ENCODE data around the gene FRG1. TPM values are rescaled to one million over a fixed set of nuclear protein-coding genes. Genes with fewer than 3 reads are reported as not detected.
"Not testable (repeated sequence)": the region's sequence is repeated elsewhere in the genome, so short reads cannot be mapped to it uniquely, and the experiment has no call there.

The FRG1 gene
- total and polyA plus RNA-seq, 2 experiments from 2014 or later, result 24.3 to 65.2 TPM

DNA sequence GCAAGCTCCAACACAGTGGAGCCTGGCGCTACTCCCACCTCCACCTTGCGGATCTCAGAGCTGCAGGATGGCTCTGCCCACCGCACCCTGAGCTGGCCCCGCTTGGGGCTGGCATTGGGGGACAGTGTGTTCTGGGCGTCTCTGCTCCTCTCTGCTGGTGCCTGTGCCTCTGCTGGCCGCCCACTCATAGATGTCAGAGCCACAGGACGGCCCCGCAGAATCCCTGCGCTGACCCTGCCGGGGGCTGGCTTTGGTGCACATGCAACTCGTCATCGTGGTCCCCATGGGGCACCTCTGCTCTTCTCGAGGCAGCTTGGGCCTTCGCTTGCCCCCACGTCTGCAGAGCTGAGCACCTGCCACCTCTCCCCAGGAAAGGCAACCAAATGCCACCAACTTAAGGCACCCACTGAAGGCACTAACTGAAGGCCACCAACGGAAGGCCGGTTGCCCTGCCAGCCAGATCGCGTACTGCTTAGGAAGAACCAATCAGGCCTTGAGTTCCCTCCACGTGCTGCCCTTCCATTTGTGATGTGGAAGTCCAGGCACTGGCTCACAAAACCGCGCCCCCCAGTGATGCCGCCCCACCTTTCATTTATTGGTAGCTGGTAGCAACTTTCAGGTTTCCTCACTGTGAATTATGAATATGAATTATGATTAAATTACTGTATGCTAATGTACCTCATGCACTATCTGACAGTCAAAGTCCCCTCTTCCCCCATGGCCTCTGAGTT lies 23.3 kb upstream of the FRG1 start:
- H3K4me3 ChIP-seq, result no peak overlapping the region
- TF ChIP-seq, protein P1, sequence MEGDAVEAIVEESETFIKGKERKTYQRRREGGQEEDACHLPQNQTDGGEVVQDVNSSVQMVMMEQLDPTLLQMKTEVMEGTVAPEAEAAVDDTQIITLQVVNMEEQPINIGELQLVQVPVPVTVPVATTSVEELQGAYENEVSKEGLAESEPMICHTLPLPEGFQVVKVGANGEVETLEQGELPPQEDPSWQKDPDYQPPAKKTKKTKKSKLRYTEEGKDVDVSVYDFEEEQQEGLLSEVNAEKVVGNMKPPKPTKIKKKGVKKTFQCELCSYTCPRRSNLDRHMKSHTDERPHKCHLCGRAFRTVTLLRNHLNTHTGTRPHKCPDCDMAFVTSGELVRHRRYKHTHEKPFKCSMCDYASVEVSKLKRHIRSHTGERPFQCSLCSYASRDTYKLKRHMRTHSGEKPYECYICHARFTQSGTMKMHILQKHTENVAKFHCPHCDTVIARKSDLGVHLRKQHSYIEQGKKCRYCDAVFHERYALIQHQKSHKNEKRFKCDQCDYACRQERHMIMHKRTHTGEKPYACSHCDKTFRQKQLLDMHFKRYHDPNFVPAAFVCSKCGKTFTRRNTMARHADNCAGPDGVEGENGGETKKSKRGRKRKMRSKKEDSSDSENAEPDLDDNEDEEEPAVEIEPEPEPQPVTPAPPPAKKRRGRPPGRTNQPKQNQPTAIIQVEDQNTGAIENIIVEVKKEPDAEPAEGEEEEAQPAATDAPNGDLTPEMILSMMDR (conservative IDR thresholded peaks at IDR 0.05; ENCODE audit: low read depth in 2 of 2), result no peak
- no peaks in the 10 kb centered on the region for H3K79me2 ChIP-seq (replicated peaks; ENCODE audit: insufficient read depth)
- no peaks in the 10 kb centered on the region for H4K20me1 ChIP-seq (replicated peaks; ENCODE audit: insufficient read depth)
- Mint-ChIP-seq H3K36me3 (ENCODE audit: low read depth) (peaks cover 29% of the 10 kb centered on the region; the same call in 2 of the 3 replicates), H3K27me3 (ENCODE audit: insufficient read depth, low read depth, poor library complexity) (no peaks in the 10 kb centered on the region), H3K27ac (no peak overlapping the region), H3K4me3 (no peak overlapping the region), H3K9me3 (peaks cover 79% of the 10 kb centered on the region), H3K4me1 (no peaks in the 10 kb centered on the region)
- H3F3A ChIP-seq (replicated peaks; ENCODE audit: low read depth), result no peaks in the 10 kb centered on the region
- no peak overlapping the region for H3K4me2 ChIP-seq
- ATAC-seq (no peak), DNase-seq (ENCODE audit: low spot score) (no peak)
- no peak overlapping the region for H3K27ac ChIP-seq (ENCODE audit: low read depth)
- H2AFZ ChIP-seq, result no peak overlapping the region
- no peaks in the 10 kb centered on the region for H3K4me1 ChIP-seq (ENCODE audit: insufficient read depth)
- H3K27me3 ChIP-seq (ENCODE audit: insufficient read depth), result no peaks in the 10 kb centered on the region
- no peaks in the 10 kb centered on the region for H3K9me2 ChIP-seq (ENCODE audit: insufficient read depth)
- H3K36me3 ChIP-seq (ENCODE audit: insufficient read depth), result no peaks in the 10 kb centered on the region; the same call in 1 of the 2 replicates

DNA sequence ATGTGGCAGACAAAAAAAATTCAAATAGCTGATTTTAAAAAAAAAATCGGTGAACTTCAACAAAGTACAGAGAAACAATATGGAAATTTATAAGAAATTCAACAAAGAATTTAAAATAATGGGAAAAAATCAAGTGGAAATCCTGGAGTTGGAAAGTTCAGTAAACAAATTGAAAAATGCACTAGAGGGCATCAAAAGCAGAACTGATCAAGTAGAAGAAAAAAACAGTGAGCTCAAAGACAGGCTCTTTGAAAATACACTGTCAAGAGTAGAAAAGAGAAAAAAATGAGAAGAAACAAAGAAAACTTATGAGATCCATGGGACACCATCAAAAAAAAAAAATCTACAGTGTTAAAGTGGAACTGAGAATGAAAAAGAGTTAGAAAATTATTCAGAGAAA lies 19.6 kb upstream of the FRG1 start:
- Mint-ChIP-seq H3K27ac (no peak overlapping the region), H3K27me3 (ENCODE audit: insufficient read depth, low read depth, poor library complexity) (peaks cover 3% of the 10 kb centered on the region), H3K4me3 (no peak overlapping the region), H3K4me1 (no peaks in the 10 kb centered on the region), H3K9me3 (peaks cover 86% of the 10 kb centered on the region), H3K36me3 (ENCODE audit: low read depth) (peaks cover 50% of the 10 kb centered on the region)
- Histone ChIP-seq H3K27ac (ENCODE audit: low read depth) (no peak overlapping the region), H3K36me3 (ENCODE audit: insufficient read depth) (peaks cover 4% of the 10 kb centered on the region; the same call in 1 of the 2 replicates), H3K4me3 (no peak overlapping the region), H3K4me1 (ENCODE audit: insufficient read depth) (no peaks in the 10 kb centered on the region), H3K9me2 (ENCODE audit: insufficient read depth) (no peaks in the 10 kb centered on the region), H3K27me3 (ENCODE audit: insufficient read depth) (no peaks in the 10 kb centered on the region), H3K79me2 (replicated peaks; ENCODE audit: insufficient read depth) (no peaks in the 10 kb centered on the region), H2AFZ (no peak overlapping the region), H3K4me2 (no peak overlapping the region), H3F3A (replicated peaks; ENCODE audit: low read depth) (no peaks in the 10 kb centered on the region), H4K20me1 (replicated peaks; ENCODE audit: insufficient read depth) (no peaks in the 10 kb centered on the region)
- no peak for TF ChIP-seq JUNB (IDR thresholded peaks at IDR 0.05; ENCODE audit: unreplicated experiment)
- no peak for TF ChIP-seq EZH2 (IDR thresholded peaks at IDR 0.05; ENCODE audit: low read depth, unreplicated experiment)
- TF ChIP-seq CREB1 (CRISPR knock-in tag; IDR thresholded peaks at IDR 0.05; ENCODE audit: low read depth), result no peak
- TF ChIP-seq EZH2phosphoT487 (IDR thresholded peaks at IDR 0.05; ENCODE audit: unreplicated experiment), result no peak
- no peak for TF ChIP-seq POLR2AphosphoS5 (IDR thresholded peaks at IDR 0.05; ENCODE audit: low read depth)
- no peak for TF ChIP-seq ZNF114 (CRISPR knock-in tag; IDR thresholded peaks at IDR 0.05)
- TF ChIP-seq, protein P2, sequence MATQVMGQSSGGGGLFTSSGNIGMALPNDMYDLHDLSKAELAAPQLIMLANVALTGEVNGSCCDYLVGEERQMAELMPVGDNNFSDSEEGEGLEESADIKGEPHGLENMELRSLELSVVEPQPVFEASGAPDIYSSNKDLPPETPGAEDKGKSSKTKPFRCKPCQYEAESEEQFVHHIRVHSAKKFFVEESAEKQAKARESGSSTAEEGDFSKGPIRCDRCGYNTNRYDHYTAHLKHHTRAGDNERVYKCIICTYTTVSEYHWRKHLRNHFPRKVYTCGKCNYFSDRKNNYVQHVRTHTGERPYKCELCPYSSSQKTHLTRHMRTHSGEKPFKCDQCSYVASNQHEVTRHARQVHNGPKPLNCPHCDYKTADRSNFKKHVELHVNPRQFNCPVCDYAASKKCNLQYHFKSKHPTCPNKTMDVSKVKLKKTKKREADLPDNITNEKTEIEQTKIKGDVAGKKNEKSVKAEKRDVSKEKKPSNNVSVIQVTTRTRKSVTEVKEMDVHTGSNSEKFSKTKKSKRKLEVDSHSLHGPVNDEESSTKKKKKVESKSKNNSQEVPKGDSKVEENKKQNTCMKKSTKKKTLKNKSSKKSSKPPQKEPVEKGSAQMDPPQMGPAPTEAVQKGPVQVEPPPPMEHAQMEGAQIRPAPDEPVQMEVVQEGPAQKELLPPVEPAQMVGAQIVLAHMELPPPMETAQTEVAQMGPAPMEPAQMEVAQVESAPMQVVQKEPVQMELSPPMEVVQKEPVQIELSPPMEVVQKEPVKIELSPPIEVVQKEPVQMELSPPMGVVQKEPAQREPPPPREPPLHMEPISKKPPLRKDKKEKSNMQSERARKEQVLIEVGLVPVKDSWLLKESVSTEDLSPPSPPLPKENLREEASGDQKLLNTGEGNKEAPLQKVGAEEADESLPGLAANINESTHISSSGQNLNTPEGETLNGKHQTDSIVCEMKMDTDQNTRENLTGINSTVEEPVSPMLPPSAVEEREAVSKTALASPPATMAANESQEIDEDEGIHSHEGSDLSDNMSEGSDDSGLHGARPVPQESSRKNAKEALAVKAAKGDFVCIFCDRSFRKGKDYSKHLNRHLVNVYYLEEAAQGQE (IDR thresholded peaks at IDR 0.05; ENCODE audit: unreplicated experiment), result no peak
- no peak for ATAC-seq
- DNase-seq (ENCODE audit: low spot score), result no peak

DNA sequence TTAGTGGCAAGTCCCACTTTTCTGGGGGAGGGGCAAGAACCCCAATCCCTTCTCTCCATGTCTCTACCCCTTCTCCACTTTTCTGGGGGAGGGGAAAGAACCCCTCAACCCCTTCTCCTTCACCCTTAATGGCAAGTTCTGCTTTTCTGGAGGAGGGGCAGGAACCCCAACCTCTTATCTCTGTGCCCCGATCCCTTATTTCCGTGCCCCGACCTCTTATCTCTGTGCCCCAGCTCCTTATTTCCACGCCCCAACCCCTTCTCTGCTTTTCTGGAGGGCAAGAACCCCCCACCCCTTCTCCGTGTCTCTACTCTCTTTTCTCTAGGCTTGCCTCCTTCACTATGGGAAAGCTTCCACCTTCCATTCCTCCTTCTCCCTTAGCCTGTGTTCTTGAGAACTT lies 13.9 kb upstream of the FRG1 start:
- H3K27ac ChIP-seq (ENCODE audit: low read depth); ATAC-seq; H3K9me2 ChIP-seq (ENCODE audit: insufficient read depth); H3K27me3 ChIP-seq (ENCODE audit: insufficient read depth); H3K4me1 Mint-ChIP-seq; H3K4me3 Mint-ChIP-seq; H3K27ac Mint-ChIP-seq; H3K4me3 ChIP-seq; H3F3A ChIP-seq (replicated peaks; ENCODE audit: low read depth); H3K36me3 ChIP-seq (ENCODE audit: insufficient read depth); H3K27me3 Mint-ChIP-seq (ENCODE audit: insufficient read depth, low read depth, poor library complexity); H2AFZ ChIP-seq; H3K79me2 ChIP-seq (replicated peaks; ENCODE audit: insufficient read depth); H3K4me1 ChIP-seq (ENCODE audit: insufficient read depth); H3K4me2 ChIP-seq; H4K20me1 ChIP-seq (replicated peaks; ENCODE audit: insufficient read depth); DNase-seq (ENCODE audit: low spot score): not testable (repeated sequence)
- Mint-ChIP-seq H3K36me3 (ENCODE audit: low read depth) (peaks cover 54% of the 10 kb centered on the region), H3K9me3 (peaks cover 90% of the 10 kb centered on the region)

All from GM23338 (cell line).